HG03520 (cell line): ENCODE data around the gene CT47B1.
"Not testable (repeated sequence)": the region's sequence is repeated elsewhere in the genome, so short reads cannot be mapped to it uniquely, and the experiment has no call there.

ENCODE experiments used
- ATAC-seq: cut with Tn5 transposase; IDR thresholded peaks from one replicate; pipeline ENCODE4 v1.9.1; 2021; ENCODE audit warnings: mild to moderate bottlenecking, moderate library complexity; ENCODE audit not compliant: unreplicated experiment

The CT47B1 gene

DNA sequence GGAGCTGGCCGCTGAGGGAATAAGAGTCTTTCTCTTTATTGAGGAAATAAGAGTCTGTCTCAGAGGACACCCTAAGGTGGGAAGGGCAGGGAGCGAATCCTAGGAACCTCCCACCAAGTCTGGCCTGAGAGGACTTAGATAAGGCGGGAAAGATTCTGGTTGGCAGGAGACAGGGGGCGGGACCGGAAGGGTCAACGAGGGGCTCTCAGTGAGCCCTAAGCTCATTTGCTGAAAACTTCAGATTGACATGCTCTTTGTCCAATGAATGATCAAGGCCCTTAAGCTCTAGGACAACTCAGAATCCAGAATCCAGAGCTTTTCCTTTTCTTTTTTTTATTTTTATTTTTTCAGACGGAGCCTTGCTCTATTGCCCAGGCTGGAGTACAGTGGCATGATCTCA lies at the start of gene CT47B1:
TSS of gene CT47B1 (minus strand) at position 101 of the 400 bp plus-strand sequence. CDS start 196 bp downstream, outside the sequence.
- not testable (repeated sequence) for ATAC-seq

DNA sequence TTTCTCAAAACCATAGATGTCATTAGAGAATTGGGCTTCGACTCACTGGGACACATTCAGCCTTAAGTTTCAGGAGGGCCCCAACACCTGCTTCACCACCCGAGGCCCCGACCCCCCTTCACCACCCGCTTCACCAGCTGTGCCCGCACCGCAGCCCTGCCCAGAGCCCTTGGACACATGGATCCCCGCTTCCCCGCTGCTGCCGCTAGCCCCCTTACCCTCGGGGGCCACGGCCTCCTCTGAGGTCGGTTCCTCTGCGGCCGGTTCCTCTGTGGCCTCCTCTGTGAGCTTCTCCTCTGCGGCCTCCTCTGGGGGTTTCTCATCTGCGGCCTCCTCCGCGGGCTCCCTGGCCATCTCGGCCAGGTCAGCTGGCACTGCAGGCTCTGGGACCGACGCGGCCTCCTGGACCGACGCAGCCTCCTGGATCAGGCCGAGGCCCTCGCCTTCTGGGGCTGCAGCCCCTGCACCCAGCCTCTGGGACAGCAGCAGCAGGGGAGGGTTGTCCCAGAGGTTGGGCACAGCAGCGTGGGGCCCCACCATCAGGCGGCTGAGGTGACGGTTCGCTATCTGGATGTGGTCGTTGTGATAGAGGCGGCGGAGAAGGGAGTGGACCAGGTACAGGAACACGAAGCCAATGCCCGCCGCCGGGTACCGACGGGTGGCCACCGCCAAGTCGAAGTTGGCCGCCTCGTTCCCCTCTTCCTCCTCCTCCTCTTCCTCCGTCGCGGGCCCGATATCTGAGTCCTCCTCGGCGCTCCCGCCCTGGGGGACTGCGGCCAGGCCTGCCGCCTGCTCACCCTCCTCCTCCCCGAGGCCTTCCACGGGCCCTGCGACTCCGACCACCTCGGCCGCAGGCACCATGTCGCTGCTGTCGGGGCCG lies 748 bp downstream of the CT47B1 start:
- ATAC-seq = no peak

DNA sequence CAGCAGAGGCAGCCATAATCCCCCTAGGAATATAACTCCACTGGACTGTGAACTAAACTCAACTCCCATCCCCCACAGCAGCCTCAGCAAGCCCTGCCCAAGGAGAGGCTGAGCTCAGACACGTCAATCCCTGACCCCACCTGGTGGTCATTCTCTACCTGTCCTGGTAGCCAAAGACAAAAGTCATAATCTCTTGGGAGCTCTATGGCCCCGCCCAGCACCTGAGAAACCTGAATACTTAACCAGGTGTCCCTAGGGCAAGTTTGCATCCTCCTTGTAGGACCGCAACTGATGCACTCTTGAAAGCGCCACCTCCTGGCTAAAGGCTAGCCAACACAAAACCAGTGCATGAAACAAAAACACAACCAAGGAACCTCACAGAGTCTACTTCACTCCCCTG lies 18.4 kb downstream of the CT47B1 start:
- ATAC-seq = no peak

DNA sequence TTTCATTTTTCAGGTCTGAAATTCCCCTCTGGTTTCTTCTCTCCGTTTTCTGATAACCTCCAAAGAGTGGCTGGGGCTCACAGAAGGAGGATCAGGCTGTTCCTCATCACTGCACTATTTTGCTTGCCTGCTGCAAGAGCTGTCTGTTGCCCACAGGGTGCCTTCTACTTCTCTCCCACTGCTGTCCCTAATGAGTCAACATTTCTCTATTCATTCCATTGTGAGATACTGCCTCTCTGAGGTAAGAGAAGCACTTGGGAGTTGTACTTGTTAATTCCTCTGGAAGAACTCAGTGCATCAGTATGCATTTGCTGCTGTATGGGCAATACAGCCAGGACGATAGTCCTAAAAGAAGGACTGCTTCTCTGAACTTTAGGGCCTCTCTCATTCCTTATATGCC lies 34.8 kb downstream of the CT47B1 start:
- ATAC-seq = no peak

DNA sequence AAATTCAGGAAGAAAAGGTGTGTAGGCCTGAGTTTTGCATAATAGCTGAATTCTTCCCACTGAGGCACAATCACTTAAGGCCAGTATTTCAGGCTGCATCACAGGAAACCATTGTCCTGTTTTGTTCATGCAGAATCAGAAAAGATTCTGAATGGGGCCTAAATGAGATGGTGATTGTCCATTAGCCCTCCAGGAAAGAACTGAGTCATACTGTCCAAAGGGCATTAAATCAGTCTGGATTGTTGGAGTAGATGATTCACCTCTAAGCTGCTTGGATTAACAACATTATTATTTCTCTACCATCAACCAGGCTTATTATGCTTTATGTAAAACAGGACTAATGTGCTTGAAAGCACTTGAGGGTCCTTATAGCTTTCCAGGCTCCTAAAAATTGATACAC lies 36.2 kb downstream of the CT47B1 start:
- ATAC-seq = no peak

DNA sequence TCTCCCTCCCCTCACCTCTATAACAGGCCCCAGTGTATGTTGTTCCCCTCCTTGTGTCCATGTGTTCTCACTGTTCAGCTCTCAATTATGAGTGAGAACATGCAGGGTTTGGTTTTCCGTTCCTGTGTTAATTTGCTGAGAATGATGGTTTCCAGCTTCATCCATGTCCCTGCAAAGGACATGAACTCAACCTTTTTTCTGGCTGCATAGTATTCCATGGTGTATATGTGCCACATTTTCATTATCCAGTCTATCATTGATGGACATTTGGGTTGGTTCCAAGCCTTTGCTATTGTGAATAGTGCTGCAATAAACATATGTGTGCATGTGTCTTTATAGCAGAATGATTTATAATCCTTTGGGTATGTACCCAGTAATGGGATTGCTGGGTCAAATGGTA lies 48.5 kb downstream of the CT47B1 start:
- ATAC-seq = not testable (repeated sequence)

DNA sequence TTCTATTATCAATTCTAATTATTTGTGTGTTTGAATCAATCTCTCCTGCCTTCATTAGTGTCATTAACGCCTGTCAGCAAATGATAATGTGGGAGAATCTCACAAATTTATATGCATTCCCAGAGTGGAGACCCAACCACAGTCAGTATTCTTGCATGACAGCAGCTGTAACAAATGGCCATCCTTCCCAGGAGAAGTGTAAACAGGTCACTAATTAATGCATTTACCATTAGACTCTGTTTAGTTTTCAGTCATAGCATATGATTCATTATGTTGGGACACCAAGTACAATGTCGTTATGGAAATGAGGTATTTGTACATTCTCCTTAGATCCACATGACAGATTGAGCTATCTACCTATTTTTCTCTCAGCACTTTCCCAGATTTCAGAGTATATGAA lies 50.5 kb downstream of the CT47B1 start:
- ATAC-seq = no peak

DNA sequence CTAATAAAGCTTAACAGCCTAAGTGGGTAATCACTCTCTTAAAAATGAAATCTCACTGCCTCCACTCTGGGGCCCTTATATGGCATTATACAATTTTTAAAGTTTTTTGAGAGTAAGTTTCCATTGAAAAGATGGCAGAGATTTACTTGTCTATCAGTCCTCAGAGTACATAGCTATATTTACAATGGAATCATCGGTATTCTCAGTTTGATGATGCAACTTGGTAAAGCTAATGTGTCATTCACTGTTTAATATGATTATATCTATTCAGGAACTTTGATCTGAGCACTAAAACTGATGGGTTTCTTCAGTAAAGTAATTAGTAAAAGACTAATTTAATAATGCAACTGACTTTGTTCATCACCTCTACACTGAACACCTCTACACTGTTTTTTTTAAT lies 51.6 kb downstream of the CT47B1 start:
- ATAC-seq = no peak

DNA sequence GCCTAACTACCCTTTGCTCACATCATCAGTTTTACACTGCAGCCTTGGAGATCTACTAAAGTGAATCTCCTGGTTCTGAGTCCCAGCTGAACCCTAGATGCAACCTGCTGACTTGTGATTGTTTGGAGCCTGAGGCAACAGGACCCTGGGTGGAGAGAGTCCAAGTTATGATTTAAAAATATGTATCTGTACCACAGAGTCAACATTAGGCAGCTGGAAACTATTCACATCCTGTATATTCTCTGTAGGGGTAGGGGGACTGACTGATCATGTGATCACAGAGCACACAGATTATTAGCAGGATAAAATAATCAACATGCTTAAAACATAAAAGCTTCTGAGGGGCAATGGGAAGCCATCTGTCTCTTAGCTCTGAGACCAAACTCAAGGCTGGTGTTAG lies 52.1 kb downstream of the CT47B1 start:
- no peak for ATAC-seq
